Left lung (tissue), 10 donors: ENCODE measurements around the gene OCA2. TPM values are rescaled to one million over a fixed set of nuclear protein-coding genes. Genes with fewer than 3 reads are reported as not detected.
"Not testable (repeated sequence)": the region's sequence is repeated elsewhere in the genome, so short reads cannot be mapped to it uniquely, and the experiment has no call there.

Experiments
- ATAC-seq: fragments of 200-7000 bp; cut with Tn5 transposase; one replicate; pipeline ENCODE4 v1.9.1; 2020; ENCODE audit warnings: moderate library complexity
- DNase-seq, 4 donors: peaks; one replicate each; pipeline ENCODE4 v3.0.0-alpha.2; 2013 to 2020
- H3K27ac ChIP-seq, 2 donors: fragments of 200-600 bp; sonication (generic) in 1 of 2; one replicate each; pipeline versions ENCODE4 v1.5.0 to v1.8.0; 2020 to 2021
- H3K27me3 ChIP-seq, 2 donors: fragments of 200-600 bp; sonication (generic) in 1 of 2; one replicate each; pipeline versions ENCODE4 v1.5.0 to v1.8.0; 2020 to 2021
- H3K36me3 ChIP-seq, 2 donors: fragments of 200-600 bp; sonication (generic) in 1 of 2; one replicate each; pipeline versions ENCODE4 v1.5.0 to v1.8.0; 2020 to 2021
- H3K4me1 ChIP-seq, 2 donors: fragments of 200-600 bp; one replicate each; pipeline ENCODE4 v1.8.0; 2021
- H3K4me3 ChIP-seq, 2 donors: fragments of 200-600 bp; sonication (generic) in 1 of 2; one replicate each; pipeline versions ENCODE4 v1.5.0 to v1.8.0; 2020 to 2021; ENCODE audit warnings: mild to moderate bottlenecking in 1 of 2
- H3K9me3 ChIP-seq, 2 donors: fragments of 200-600 bp; sonication (generic) in 1 of 2; one replicate each; pipeline versions ENCODE4 v1.5.0 to v1.8.0; 2020 to 2021
- intact Hi-C, 2 donors: fragments of 100-400 bp; cut with DNase I; formaldehyde crosslinking; loops; one replicate each; pipeline versions ENCODE4 v1.11.2 to v1.14.2; 2022
- polyA plus RNA-seq, 6 donors: library from polyadenylated mRNA; unstranded; fragments of 120-200 nt; gene quantifications; one replicate each; pipeline ENCODE4 v1.2.1, GENCODE V29; 2013; ENCODE audit not compliant: insufficient read length in 6 of 6
- total RNA-seq, 2 donors: library from RNA; stranded (reverse); fragmentation: NEBNext Ultra II Directional; extraction: Animal tissue kit (Norgen Biotek cat#: 25700); gene quantifications; one replicate each; pipeline ENCODE4 v1.2.1, GENCODE V29; 2021
- TF ChIP-seq, protein P1 (sequence below), 2 donors: fragments of 200-600 bp; sonication (generic) in 1 of 2; IDR thresholded peaks; one replicate each; pipeline versions ENCODE4 v1.5.0 to v1.8.0; 2021; ENCODE audit warnings: antibody characterized with exemption in 2 of 2
- donor health status: DM: no; HTN: yes; CAD: no.
- donor health status: DM: no; HTN: no; CAD: no.

The OCA2 gene
- total and polyA plus RNA-seq, 8 donors: 0.81 to 21.7 (median 13.2) TPM

GRCh38 chr15:27956285-27956684, 142.8 kb downstream of the OCA2 start:
- intact Hi-C loops: no loop called here
- Histone ChIP-seq H3K36me3 (no peaks in the 10 kb centered on the region), H3K4me1 (no peaks in the 10 kb centered on the region), H3K4me3 (no peak overlapping the region), H3K27ac (no peak overlapping the region), H3K27me3 (no peaks in the 10 kb centered on the region), H3K9me3 (peaks cover 0 to 4% of the 10 kb centered on the region in 2 donors)
- ATAC-seq (no peak), DNase-seq (no peak)
- TF ChIP-seq, protein P1, sequence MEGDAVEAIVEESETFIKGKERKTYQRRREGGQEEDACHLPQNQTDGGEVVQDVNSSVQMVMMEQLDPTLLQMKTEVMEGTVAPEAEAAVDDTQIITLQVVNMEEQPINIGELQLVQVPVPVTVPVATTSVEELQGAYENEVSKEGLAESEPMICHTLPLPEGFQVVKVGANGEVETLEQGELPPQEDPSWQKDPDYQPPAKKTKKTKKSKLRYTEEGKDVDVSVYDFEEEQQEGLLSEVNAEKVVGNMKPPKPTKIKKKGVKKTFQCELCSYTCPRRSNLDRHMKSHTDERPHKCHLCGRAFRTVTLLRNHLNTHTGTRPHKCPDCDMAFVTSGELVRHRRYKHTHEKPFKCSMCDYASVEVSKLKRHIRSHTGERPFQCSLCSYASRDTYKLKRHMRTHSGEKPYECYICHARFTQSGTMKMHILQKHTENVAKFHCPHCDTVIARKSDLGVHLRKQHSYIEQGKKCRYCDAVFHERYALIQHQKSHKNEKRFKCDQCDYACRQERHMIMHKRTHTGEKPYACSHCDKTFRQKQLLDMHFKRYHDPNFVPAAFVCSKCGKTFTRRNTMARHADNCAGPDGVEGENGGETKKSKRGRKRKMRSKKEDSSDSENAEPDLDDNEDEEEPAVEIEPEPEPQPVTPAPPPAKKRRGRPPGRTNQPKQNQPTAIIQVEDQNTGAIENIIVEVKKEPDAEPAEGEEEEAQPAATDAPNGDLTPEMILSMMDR (IDR thresholded peaks at IDR 0.05): no peak

- intact Hi-C loops: no loop called here
- no peaks in the 10 kb centered on the region for H3K27me3 ChIP-seq
- no peaks in the 10 kb centered on the region for H3K36me3 ChIP-seq
- H3K9me3 ChIP-seq: peaks cover 0 to 4% of the 10 kb centered on the region in 2 donors
- TF ChIP-seq, protein P1 (IDR thresholded peaks at IDR 0.05): no peak
- no peak overlapping the region for H3K27ac ChIP-seq
- DNase-seq: no peak
- no peak overlapping the region for H3K4me3 ChIP-seq
- no peak for ATAC-seq
- no peaks in the 10 kb centered on the region for H3K4me1 ChIP-seq
Measured at GRCh38 chr15:27955087-27955486, 144.0 kb downstream of the OCA2 start.

- H3K27me3 ChIP-seq, H3K4me1 ChIP-seq, H3K27ac ChIP-seq, ATAC-seq, DNase-seq, intact Hi-C loops, H3K9me3 ChIP-seq, H3K36me3 ChIP-seq, H3K4me3 ChIP-seq: not testable (repeated sequence)
Measured at GRCh38 chr15:27952593-27952992, 146.5 kb downstream of the OCA2 start.

- H3K9me3 ChIP-seq: peaks cover 0 to 4% of the 10 kb centered on the region in 2 donors
- no peak overlapping the region for H3K4me3 ChIP-seq
- intact Hi-C loops: no loop called here
- H3K36me3 ChIP-seq: no peaks in the 10 kb centered on the region
- no peaks in the 10 kb centered on the region for H3K27me3 ChIP-seq
- ATAC-seq (no peak), DNase-seq (no peak)
- no peak overlapping the region for H3K27ac ChIP-seq
- no peaks in the 10 kb centered on the region for H3K4me1 ChIP-seq
- TF ChIP-seq, protein P1 (IDR thresholded peaks at IDR 0.05): no peak
Measured at GRCh38 chr15:27951191-27951890, 147.8 kb downstream of the OCA2 start.

DNA sequence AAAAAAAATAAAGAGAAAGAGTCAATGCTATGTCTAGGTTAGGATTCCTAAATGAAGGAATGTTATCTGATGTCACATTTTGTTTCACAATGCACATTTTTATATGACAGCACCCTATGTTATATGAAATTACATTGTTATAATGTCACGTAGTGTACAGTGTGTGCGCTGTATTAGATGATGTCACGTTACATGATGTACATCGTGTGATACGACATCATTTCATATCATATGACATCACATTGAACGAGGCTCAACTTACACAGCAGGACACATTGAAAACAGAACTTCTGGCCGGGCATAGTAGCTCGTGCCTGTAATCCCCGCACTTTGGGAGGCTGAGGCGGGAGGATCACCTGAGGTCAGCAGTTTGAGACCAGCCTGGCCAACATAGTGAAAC, 150.0 kb downstream of the OCA2 start:
- no peak overlapping the region for H3K4me3 ChIP-seq
- no peaks in the 10 kb centered on the region for H3K27me3 ChIP-seq
- DNase-seq (no peak), ATAC-seq (no peak)
- peaks cover 0 to 4% of the 10 kb centered on the region in 2 donors for H3K9me3 ChIP-seq
- no peak overlapping the region for H3K27ac ChIP-seq
- TF ChIP-seq, protein P1 (IDR thresholded peaks at IDR 0.05): no peak
- H3K4me1 ChIP-seq: no peaks in the 10 kb centered on the region
- intact Hi-C loops: no loop called here
- no peaks in the 10 kb centered on the region for H3K36me3 ChIP-seq

DNA sequence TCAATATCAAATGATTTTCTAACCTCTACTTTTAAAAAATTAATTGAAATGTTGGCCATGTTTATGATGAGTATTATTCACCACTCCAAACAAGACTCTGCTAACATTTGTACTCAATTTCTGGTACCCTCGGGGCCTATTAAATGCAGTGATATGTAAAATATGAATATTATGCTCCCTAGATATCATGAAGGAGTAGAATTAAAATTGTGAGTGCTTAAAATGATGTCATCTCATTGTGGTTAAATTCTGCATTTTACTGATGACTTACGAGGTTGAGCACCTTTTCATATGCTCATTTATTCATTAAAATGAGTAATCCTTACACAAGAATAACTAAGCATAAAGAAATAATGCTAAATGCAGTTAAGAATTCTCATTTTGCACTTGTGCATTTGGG, 159.9 kb downstream of the OCA2 start:
- no peak for DNase-seq
- Histone ChIP-seq H3K9me3 (no peaks in the 10 kb centered on the region), H3K36me3 (no peaks in the 10 kb centered on the region), H3K27ac (no peak overlapping the region), H3K27me3 (no peaks in the 10 kb centered on the region), H3K4me1 (no peaks in the 10 kb centered on the region), H3K4me3 (no peak overlapping the region)
- TF ChIP-seq, protein P1 (IDR thresholded peaks at IDR 0.05): no peak
- intact Hi-C loops: no loop called here
- ATAC-seq: no peak
